OCI-LY7 (cell line): ENCODE measurements around the gene SYNE3. TPM values are rescaled to one million over a fixed set of nuclear protein-coding genes. Genes with fewer than 3 reads are reported as not detected.

ENCODE experiments used
- BruUV-seq: library from RNA; stranded (reverse); fragments of 400-500 nt; replicated peaks from 2 replicates; lab custom pipeline; 2021; lab: Mats Ljungman, UMichigan
- CTCF ChIA-PET: fragments of 300-600 bp; sonication (Branson Sonifier 250); formaldehyde crosslinking; loops from one replicate; lab custom pipeline; 2022; ENCODE audit warnings: antibody characterized with exemption; ENCODE audit not compliant: unreplicated experiment; lab: Charles Lee
- POLR2A ChIA-PET: fragments of 300-600 bp; sonication (Branson Sonifier 250); formaldehyde crosslinking; loops from one replicate; lab custom pipeline; 2022; ENCODE audit warnings: antibody characterized with exemption; lab: Charles Lee
- DNase-seq: peaks from one replicate; pipeline ENCODE4 v3.0.0-alpha.2; 2015; ENCODE audit warnings: low spot score
- H2AFZ ChIP-seq: fragments of 200-600 bp; sonication (generic), shearing (Covaris generic); 2 replicates; pipeline ENCODE4 v1.6.1; 2014; ENCODE audit warnings: mild to moderate bottlenecking, antibody characterized with exemption, low read length, moderate library complexity
- H3K27ac ChIP-seq: fragments of 200-600 bp; sonication (generic); 2 replicates; pipeline ENCODE4 v1.5.1; 2014; ENCODE audit warnings: mixed run types, low read depth, mild to moderate bottlenecking, moderate library complexity, low read length, inconsistent platforms; ENCODE audit not compliant: poor library complexity, severe bottlenecking
- H3K36me3 ChIP-seq: fragments of 200-600 bp; sonication (generic); 2 replicates; pipeline ENCODE4 v1.6.1; 2014; ENCODE audit warnings: mild to moderate bottlenecking, antibody characterized with exemption, low read length, moderate library complexity, mixed read lengths; ENCODE audit not compliant: insufficient read depth
- H3K4me1 ChIP-seq: fragments of 200-600 bp; sonication (generic); 2 replicates; pipeline ENCODE4 v1.5.1; 2014; ENCODE audit warnings: mild to moderate bottlenecking, low read length; ENCODE audit not compliant: insufficient read depth, poor library complexity, severe bottlenecking
- H3K4me2 ChIP-seq: fragments of 200-600 bp; sonication (generic); 2 replicates; pipeline ENCODE4 v1.6.1; 2014; ENCODE audit warnings: mild to moderate bottlenecking, low read length
- H3K4me3 ChIP-seq: fragments of 200-600 bp; sonication (generic); 2 replicates; pipeline ENCODE4 v1.5.1; 2014; ENCODE audit warnings: mild to moderate bottlenecking, low read depth, low read length; ENCODE audit not compliant: poor library complexity, severe bottlenecking
- H3K79me2 ChIP-seq: fragments of 200-600 bp; sonication (generic); 2 replicates; pipeline ENCODE4 v1.6.1; 2016; ENCODE audit warnings: low read depth, mild to moderate bottlenecking, low read length, moderate library complexity, mixed read lengths; ENCODE audit not compliant: insufficient read depth
- H3K9me2 ChIP-seq: fragments of 200-600 bp; sonication (generic); 2 replicates; pipeline ENCODE4 v1.6.1; 2016; ENCODE audit warnings: mild to moderate bottlenecking, low read length, mixed read lengths; ENCODE audit not compliant: insufficient read depth
- H3K9me3 ChIP-seq: fragments of 200-600 bp; sonication (generic); 2 replicates; pipeline ENCODE4 v1.6.1; 2014; ENCODE audit warnings: mild to moderate bottlenecking, mixed run types, low read length, mixed read lengths
- H4K20me1 ChIP-seq: fragments of 200-600 bp; sonication (generic); 2 replicates; pipeline ENCODE4 v1.6.1; 2014; ENCODE audit warnings: mild to moderate bottlenecking, antibody characterized with exemption, low read length, moderate library complexity, mixed read lengths; ENCODE audit not compliant: insufficient read depth
- CTCF ChIP-seq: fragments of 200-600 bp; sonication (generic); conservative IDR thresholded peaks from 2 replicates; pipeline ENCODE4 v1.5.1; 2014; ENCODE audit warnings: mild to moderate bottlenecking, antibody characterized with exemption, low read length, moderate library complexity, mixed read lengths
- EZH2phosphoT487 ChIP-seq: fragments of 200-600 bp; sonication (generic); IDR thresholded peaks from 2 replicates; pipeline ENCODE4 v1.6.1; 2018; ENCODE audit warnings: low read depth, borderline replicate concordance, mild to moderate bottlenecking, mixed run types, antibody characterized with exemption, low read length, moderate library complexity, mixed read lengths
- intact Hi-C: fragments of 100-400 bp; cut with micrococcal nuclease; formaldehyde crosslinking; loops from one replicate; pipeline ENCODE4 v1.10.0; 2022; ENCODE audit not compliant: unreplicated experiment
- total RNA-seq, 2 experiments: library from RNA; depleted of rRNA in 1 of 2; stranded (reverse); fragments of >200 nt in 1 of 2; shearing (Covaris generic) in 1 of 2; gene quantifications; 2 replicates each; pipeline ENCODE4 v1.2.3, GENCODE V29; 2014 to 2022

Gene SYNE3
- total RNA-seq, 2 experiments from 2014 or later, result 0.60 to 4.1 TPM

GRCh38 chr14:95541932-95542930, 25.8 kb upstream of the SYNE3 start:
- Histone ChIP-seq H3K4me3 (no peak overlapping the region), H3K27ac (no peak overlapping the region), H3K36me3 (peaks cover 28% of the 10 kb centered on the region; the same call in 1 of the 2 replicates), H3K79me2 (peaks cover 61% of the 10 kb centered on the region), H3K4me2 (no peak overlapping the region), H4K20me1 (0 out of 2 replicates have a peak, but pooled peaks cover 7% of the 10 kb centered on the region), H3K9me3 (no peaks in the 10 kb centered on the region), H3K9me2 (no peaks in the 10 kb centered on the region), H3K4me1 (peaks cover 15% of the 10 kb centered on the region), H2AFZ (no peak overlapping the region)
- BruUV-seq, result no TSS peak
- POLR2A ChIA-PET, result interaction anchor here (0.6 to 1.0 kb wide), 2 partner anchors 15 to 240 kb away, joined by 3 to 4 read pairs; no protein-coding TSS in a partner anchor
- DNase-seq, result no peak
- CTCF ChIA-PET, result interaction anchor here (1.1 kb wide), 1 partner anchor 105 kb away, joined by 3 read pairs; no protein-coding TSS in a partner anchor
- intact Hi-C loops, result no loop called here
- TF ChIP-seq EZH2phosphoT487 (no peak), CTCF (no peak)

- no peak overlapping the region for H3K4me3 ChIP-seq
- no peaks in the 10 kb centered on the region for H3K9me2 ChIP-seq
- no peak overlapping the region for H3K4me2 ChIP-seq
- H2AFZ ChIP-seq, result no peak overlapping the region
- peaks cover 16% of the 10 kb centered on the region; the same call in 1 of the 2 replicates for H4K20me1 ChIP-seq
- POLR2A ChIA-PET, result interaction anchor here (1.0 kb wide), 1 partner anchor 16 kb away, joined by 4 read pairs; no protein-coding TSS in a partner anchor
- H3K79me2 ChIP-seq, result peaks cover 70% of the 10 kb centered on the region
- H3K4me1 ChIP-seq, result peaks cover 24% of the 10 kb centered on the region
- CTCF ChIA-PET, result interaction anchor here (1.1 kb wide), 1 partner anchor 104 kb away, joined by 3 read pairs; no protein-coding TSS in a partner anchor
- H3K9me3 ChIP-seq, result no peaks in the 10 kb centered on the region
- no peak overlapping the region for H3K27ac ChIP-seq
- TF ChIP-seq EZH2phosphoT487 (no peak), CTCF (no peak)
- peaks cover 27% of the 10 kb centered on the region; the same call in 1 of the 2 replicates for H3K36me3 ChIP-seq
- no peak for DNase-seq
- no TSS peak for BruUV-seq
- intact Hi-C loops, result no loop called here
These were observed 24.9 kb upstream of the SYNE3 start for GRCh38 chr14:95541346-95541745.
